Skin of body (tissue), 2 donors: Measurements from ENCODE around the gene HCN3. TPM values are rescaled to one million over a fixed set of nuclear protein-coding genes. Genes with fewer than 3 reads are reported as not detected.
"Not testable (repeated sequence)": the region's sequence is repeated elsewhere in the genome, so short reads cannot be mapped to it uniquely, and the experiment has no call there.

Source experiments
- DNase-seq: peaks from one replicate; lab custom pipeline; 2025; lab: John Stamatoyannopoulos, UW
- total RNA-seq: library from RNA; depleted of rRNA; stranded (reverse); fragments of >200 nt; gene quantifications from one replicate; pipeline ENCODE4 v1.2.3, GENCODE V29; 2014

The HCN3 gene
- total RNA-seq, result 1.7 TPM

DNA sequence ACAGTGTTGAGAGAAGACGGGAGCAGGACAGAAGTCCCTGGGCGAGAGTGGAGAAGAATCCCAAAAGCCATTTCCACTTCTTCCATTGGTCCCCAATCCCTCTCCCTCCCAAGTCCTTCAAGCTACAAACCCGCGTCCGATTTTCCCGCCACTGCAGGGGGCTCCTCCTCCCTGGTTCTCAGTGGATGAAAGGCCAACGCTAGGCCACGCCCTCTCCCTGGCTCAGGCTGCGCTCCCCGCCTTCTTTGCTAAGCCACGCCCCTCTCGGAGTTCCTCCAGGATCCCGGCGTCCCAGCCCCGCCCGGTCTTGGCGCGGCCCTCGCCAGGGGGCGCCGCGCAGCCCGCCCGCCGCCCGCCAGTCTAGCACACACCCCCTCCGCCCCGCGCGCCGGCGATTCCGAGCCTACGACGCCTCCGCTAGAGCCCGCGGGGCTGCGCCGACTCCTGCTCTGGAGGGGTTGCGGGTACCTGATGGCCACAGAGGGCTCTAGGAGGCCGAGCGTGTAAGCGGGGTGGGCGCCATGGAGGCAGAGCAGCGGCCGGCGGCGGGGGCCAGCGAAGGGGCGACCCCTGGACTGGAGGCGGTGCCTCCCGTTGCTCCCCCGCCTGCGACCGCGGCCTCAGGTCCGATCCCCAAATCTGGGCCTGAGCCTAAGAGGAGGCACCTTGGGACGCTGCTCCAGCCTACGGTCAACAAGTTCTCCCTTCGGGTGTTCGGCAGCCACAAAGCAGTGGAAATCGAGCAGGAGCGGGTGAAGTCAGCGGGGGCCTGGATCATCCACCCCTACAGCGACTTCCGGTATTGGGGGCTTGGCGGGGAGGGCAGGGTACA is at the start of gene HCN3:
TSS of gene HCN3 (plus strand) at position 394 of the 832 bp plus-strand sequence. CDS start at position 522, 128 bp downstream.
- DNase-seq, result peak; percentile 97

DNA sequence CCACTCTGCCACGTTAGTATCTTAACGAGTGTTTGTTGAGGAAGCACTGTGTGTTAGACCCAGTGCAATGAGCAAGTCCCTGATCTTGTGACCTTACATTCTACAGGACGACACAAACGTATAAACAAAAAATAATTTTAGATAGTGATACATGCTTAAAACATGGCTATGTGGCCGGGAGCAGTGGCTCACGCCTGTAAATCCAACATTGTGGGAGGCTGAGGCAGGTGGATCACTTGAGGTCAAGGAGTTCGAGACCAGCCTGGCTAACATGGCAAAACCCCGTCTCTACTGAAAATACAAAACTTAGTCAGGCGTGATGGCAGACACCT is 49.2 kb upstream of the HCN3 start:
- no peak for DNase-seq

DNA sequence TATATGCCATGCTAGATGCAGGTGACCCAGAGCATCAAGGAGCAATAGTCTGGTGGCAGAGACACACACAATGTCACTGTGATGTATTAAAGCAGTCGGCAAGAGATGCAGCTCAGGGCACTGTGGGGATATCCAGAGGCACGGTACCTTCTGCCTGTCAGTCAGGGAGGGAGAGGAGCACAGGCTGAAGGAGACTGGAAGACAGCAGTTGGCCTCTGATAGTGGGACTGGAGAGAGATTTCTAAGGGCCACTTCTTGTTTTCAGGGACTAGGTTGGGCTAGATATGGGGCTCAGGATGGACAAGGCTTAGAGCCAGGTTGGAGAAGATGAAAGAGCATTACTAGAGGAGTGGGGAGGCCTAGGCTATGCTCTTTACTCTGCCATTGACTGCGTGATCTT is 46.0 kb upstream of the HCN3 start:
- DNase-seq, result not testable (repeated sequence)

DNA sequence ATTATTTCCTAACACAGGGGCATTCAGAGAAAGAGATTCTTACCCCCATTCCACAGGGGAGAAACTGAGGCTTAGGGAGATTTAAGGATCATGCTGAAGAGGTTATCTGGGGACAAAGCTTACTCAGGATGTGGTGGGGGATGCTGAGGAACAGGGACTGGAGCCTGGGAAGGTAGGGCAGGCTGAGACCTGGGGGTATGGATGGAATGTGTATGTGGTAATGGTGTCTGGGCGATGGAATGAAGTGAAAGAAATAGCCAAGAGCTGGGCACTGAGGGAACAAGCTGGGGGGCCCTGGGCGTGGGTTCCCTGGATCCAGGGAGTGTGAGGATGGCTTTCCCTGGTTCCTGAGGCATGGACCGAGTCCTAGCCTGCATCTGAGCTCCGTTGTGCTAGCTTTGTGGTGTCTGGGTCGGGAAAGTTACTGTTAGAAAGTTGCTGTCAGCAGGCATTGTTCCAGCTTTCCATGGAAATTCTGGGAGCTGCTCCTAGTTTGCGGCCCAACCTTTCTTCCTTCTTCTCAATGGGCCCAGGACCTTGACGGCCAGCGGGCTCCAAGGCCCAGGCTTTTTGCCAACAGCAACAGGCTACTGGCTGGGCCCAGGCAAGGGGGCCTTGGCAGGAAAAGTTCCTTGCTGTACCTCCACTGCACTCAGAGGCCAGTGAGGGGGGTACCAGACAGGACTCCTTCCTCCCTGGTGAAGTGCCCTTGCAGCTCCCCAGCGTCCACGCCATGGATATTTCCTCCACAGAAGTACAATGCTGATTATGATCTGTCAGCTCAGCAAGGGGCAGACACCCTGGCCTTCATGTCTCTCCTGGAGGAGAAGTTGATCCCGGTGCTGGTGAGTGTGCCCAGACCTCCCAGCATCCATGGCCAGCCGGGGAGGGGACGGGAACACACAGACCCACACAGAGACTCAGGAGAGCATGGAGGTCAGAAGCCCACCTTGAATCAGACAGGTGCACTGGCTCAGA is 45.0 kb upstream of the HCN3 start:
- DNase-seq, result peak; percentile 57

DNA sequence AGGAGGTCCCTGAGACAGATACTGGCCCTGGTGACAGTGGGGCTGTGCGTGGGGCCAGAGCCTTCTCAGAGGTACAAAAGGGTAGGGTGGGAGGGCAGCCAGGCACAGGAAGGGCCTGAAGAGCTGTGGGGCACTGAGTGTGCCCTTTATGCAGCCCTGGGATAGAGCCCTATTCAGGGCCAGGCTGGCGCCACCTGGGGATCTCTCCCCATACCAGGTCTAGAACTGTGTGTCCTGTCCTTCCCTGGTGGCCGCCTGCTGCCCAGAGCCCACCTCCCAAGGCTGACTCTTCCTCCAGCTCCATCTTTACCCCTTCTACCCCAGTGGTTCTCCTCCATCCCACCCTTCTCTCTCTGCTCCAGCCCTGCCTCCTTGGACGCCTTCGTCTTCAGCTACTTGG is 43.8 kb upstream of the HCN3 start:
- not testable (repeated sequence) for DNase-seq

DNA sequence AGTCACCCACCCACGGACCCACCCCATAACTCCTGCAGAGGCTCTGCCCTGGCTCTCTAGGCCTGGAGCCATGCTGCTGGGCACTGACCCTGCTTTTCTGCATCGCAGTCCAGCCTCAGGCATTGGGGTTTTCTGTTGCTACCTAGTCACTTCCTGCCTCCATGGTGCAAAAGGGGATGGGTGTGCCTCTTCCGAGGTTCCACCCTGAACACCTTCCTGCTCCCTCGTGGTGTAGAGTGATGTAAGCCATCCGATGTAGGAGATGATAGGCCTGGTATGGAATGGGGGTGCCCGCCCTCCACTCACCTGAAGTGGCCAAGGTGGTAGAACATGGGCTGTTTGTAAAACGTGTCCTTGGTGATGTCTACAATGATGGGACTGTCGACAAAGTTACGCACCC is 41.9 kb upstream of the HCN3 start:
- DNase-seq, result not testable (repeated sequence)

DNA sequence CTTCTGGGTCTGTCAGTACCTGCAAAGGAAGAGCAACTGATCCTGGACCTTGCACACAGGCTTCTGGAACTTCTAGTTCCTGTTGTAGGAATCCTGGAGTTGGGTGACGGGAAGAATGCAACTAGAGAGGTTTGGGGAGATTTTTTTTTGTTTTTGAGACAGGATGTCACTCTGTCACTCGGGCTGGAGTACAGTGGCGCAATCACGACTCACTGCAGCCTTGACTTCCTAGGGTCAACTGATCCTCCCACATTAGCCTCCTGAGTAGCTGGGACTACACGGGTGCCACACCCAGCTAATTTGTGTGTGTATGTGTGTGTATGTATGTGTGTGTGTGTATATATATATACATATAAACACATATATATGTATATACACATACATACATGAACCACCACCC is 40.8 kb upstream of the HCN3 start:
- no peak for DNase-seq

DNA sequence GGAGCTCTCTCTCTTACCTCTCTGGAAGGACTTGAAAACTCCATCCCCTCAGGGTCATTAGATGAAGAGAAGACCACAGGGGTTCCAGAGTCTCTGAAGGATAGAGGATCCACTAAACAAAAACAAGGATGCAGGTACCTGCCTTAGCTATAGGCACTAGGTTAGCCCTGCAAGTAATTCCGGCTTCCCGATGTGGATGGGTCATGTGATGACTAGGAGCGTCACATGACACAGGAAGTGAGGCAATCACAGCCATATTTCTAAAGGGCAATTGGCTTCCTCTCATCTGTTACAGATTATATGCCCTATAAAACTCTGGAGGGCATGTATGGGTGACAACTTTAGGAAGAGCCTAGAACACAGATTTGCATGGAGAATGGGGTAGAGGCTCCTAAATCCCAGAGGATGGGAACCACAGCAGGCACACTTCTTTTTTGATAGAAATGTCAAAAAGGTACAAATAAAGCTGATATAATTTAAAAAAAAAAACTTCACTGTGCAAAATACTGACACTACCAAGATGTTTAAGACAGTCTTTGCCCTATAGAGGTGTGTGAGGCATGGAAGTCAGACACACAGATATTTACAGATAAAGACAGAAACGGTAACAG is 36.1 kb upstream of the HCN3 start:
- peak; percentile 86 for DNase-seq

DNA sequence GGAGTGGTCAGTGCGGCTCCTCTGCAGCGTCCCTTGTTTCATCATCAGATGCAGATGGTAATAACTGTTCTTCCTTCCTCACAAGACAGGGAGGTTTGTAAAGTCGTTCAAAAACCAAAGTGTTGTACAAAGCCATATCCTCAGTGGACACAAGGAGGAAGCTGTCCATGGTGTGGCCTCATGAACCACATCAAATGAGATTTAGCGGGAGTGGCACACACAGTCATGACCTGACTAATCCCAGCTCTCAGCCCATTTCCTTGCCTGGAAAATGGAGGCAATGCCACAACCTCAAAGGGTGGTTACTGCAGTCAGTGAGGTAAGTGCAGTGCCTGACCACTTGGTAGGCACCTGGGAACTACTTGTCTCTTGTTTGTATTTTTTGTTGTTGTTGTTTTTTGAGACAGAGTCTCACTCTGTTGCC is 35.4 kb upstream of the HCN3 start:
- DNase-seq, result no peak

DNA sequence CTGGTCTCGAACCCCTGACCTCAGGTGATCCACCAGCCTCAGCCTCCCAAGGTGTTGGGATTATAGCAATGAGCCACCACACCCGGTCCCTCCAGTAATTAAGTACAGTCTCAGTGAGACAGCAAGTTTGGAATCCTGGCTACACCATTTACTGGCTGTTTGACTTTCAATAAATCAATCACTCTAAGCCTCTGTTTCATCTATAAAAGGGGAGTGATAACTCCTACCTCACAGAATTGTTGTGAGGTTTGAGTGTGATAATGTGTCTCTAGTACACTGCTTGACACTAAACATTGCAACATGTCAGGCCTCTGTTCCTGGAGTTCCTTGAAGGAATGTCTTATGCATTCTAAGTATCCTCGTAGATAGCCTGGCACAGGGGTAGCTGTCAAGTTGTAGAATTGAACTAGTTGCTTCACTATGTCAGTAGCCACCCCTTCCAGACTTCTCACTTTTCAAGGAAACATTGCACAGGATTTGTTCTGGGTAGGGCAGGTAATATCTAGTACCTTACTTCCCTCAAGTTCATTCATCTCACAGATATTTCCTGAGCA is 34.4 kb upstream of the HCN3 start:
- DNase-seq, result no peak

DNA sequence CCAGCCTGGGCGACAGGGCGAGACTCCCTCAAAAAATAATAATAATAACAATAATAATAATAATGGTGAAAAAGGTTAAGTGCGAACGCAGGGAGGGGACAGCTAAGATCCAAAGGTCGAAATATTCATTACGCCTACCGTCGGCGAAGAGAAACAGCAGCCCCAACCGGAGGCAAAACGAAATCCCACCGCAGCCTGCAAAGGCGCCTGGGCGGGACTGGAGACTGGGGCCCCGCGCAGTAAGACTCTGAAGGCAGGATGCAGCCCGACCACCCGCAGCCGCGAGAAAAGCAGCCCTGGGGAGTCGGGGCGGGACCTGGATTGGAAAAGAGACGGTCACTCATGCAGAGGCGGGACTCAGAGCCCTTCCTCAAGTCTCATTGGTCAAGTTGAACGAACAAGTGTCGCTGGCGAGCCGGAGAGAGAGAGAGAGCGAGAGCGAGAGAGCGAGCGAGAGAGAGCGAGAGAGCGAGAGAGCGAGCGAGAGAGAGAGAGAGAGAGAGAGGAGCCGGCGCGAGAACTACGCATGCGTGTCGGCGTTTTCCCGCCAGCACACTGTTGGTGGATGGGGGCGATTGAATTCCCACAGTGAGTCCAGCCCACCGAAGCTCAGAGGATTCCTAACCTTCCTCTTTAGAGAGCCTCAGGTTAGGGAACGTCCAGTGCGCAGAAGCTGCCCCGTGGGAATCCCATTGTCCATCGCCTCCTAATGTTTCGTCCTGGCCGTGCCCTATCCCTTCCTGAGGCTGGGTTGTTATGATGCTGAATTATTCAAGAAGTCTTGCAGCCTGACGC is 32.7 kb upstream of the HCN3 start:
- DNase-seq, result peak; percentile 100

DNA sequence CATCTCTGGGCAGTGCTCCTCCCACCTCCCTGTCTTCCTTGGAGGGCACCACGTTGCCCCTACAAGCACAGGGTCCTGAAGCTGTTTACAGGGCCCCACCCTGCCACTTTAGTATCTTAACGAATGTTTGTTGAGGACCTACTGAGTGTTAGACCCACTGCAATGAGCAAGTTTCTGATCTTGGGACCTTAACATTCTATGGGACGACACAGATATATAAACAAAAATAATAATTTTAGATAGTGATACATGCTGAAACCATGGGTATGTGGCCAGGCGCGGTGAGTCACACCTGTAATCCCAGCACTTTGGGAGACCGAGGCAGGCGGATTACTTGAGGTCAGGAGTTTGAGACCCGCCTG is 32.1 kb upstream of the HCN3 start:
- DNase-seq, result no peak

DNA sequence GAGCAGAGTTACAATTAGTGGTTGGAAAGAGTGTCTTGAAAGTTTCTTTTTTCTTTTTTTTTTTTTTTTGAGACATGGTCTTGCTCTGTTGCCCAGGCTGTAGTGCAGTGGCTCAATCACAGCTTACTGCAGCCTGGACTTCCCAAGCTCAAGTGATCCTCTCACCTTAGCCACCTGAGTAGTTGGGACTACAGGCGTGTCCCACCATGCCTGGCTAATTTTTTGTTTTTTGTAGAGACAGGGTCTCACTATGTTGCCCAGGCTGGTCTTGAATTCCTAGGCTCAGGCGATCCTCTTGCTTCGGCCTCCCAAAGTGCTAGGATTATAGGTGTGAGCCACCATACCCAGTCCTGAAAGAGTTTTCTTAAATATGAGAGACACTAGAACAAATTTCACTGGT is 30.5 kb upstream of the HCN3 start:
- DNase-seq, result not testable (repeated sequence)

DNA sequence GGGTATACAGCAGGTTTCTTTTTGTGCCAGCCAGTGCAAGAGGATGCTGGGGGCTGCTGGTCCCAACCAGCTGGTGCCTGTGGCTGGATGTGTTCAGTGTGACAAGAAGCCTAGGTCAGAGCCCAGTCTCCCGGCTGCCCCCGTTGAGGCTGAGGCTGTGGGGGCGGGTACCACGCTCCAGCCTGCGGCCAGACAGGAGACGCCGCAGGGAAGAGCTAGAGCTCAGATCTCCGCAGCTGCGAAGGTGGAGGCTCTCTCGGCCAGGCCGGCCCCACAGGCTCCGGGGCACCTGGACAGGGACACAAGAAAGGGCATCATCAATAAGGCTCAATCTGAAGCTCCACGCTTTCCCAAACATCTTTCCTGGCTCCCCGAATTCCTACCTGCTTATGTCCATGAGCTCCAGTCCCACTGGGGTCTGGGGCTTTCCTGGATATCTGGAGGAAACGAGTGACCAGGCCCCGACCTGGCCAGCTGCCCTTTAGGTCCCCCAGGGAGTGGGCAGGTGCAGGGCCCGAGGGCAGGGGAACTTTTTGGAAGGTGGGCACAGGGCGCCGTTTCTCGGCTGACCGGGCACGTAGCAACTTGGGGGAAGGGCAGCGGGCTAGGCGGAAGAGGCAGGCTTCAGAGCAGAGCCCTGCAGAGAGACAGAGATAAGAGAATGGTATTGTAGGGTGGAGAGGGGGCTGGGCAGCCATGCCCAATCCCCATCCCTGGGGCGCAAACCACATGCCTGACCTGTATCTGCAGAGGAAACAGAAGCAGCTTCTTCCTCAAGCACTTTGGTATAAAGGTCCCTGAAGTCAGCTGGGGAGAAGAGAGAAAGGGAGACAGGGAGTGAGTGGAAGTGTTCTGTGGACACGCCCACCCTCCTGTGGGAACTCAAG is 29.4 kb upstream of the HCN3 start:
- no peak for DNase-seq

DNA sequence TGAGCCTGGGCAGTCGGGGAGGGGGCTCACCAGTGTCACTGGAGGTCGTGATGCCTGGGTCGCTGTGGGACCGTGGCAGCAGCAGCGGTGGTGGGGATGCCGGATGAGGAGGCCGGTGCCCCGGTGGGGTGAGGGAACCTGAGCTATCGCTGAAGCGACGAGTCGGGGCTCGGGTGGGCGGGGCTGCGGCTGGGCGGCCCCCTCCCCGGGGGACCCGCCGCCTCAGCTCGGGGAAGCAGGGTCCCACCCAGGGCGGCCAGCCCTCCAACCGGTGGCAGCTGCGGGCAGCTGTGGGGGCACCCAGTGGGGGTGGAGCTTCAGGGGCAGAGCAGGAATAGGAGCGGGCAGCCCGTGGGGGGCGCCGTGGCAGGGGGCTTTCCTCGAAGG is 27.0 kb upstream of the HCN3 start:
- no peak for DNase-seq

DNA sequence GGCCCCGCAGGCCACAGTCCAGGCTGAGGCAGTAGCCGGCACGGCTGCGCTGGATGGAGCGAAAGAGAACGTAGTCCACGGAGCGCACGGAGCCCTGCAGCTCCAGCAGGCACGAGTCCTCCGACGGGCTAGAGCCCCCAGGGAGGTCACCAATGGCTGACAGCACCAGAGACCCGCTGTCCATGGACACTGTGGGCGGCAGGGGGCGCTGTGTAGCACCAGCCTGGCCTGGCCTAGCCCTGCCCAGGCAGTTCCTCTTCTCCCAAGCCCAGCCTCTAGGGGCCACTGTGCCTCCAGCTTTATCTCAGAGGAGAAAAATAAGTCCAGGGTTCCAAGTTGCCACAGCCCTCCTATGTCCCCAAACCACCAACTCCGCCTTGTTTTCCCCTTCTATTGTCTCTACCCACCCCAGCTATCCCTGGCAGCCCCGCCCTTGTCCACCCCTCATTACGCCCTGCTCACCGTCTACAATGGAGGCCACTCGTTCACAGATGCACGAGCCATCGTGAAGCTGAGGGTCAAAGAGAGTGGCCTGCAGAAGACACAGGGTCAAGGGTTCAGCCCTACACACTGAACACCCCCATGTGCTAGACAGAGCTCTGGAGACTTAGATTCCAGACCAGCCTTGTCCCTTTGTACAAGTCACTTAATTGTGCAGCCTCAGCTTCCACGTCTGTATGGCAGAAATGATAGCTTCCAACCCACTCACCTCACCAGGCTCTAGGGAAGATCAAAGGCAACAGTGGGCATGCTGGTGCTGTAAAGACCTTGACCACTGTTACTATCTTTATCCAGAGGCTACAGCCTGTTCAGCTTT is 26.4 kb upstream of the HCN3 start:
- peak; percentile 73 for DNase-seq

DNA sequence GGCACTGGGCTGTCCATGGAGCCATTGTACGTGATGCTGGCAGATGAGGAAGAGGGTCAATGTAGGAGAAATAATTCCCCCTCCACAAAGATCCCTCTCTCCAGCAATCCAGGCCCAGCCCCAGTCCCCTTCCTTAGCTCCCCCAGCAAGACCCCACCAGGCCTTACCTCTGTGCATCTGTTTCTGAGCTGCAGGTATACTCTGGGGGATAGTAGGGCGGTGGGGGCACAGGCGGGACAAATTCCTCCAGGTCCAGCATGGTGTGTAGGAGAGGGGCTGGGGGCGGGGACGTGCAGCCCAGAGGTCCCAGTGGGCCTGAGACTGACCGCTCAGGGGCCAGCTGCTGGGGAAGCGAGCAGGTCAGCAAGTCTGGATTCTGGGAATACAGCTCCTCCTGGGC is 25.7 kb upstream of the HCN3 start:
- no peak for DNase-seq

DNA sequence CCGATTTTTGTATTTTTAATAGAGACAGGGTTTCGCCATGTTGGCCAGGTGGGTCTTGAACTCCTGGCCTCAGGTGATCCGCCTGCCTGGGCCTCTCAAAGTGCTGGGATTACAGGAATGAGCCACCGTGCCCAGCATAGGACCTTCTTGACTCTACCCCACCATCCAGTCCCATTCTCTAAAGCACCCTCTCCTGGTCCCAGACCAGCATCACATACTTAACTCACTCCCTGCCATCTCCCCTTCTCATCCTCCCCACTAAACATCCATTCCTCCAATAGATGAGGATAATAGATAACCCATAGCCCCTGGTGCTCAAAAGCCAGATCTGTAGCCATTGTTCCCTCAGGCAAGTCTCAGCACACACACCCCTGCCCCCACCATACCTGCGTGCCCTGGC is 24.1 kb upstream of the HCN3 start:
- DNase-seq, result no peak

DNA sequence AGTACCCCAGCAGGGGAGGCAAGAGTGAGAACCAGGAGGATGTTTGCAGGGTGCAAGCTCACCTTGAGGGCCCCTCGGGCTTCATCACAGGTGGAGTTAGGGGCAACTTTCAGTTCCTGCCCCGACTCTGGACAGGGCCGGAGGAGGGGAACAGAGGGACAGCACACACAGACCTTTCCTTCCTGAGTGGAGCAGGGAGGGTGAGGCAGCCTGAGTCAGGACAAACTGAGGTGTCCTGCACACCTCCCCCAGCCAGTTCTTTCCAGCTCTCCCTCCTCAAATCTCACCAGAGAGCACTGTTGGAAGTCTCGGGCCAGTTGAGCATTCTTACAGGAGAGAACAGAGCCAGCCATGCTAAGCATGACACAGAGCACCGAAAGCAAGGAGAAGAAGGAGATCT is 23.5 kb upstream of the HCN3 start:
- no peak for DNase-seq
